HepG2 (cell line): Measurements from ENCODE around the gene ARFGAP3. TPM values are rescaled to one million over a fixed set of nuclear protein-coding genes. Genes with fewer than 3 reads are reported as not detected.

Source experiments
- AFF4 ChIP-seq: sonication (generic); formaldehyde crosslinking; IDR thresholded peaks from 2 replicates; pipeline ENCODE4 v1.4.0; 2020; ENCODE audit warnings: missing genetic modification reagents
- CBX5 ChIP-seq: sonication (generic); formaldehyde crosslinking; IDR thresholded peaks from 2 replicates; pipeline ENCODE4 v1.4.0; 2020; ENCODE audit warnings: missing genetic modification reagents, borderline replicate concordance
- GLI4 ChIP-seq: sonication (generic); formaldehyde crosslinking; IDR thresholded peaks from 2 replicates; pipeline ENCODE4 v1.5.1; 2020; ENCODE audit warnings: missing genetic modification reagents, mild to moderate bottlenecking, moderate library complexity, borderline replicate concordance
- IKZF1 ChIP-seq: fragments of 450-650 bp; IDR thresholded peaks from 2 replicates; pipeline ENCODE4 v1.7.1; 2016
- JUND ChIP-seq: sonication (generic); formaldehyde crosslinking; IDR thresholded peaks from 2 replicates; pipeline ENCODE4 v1.8.0; 2022; ENCODE audit warnings: mild to moderate bottlenecking, missing genetic modification reagents
- MEIS2 ChIP-seq: sonication (generic); formaldehyde crosslinking; IDR thresholded peaks from 2 replicates; pipeline ENCODE4 v1.9.0; 2021; ENCODE audit warnings: mild to moderate bottlenecking, missing genetic modification reagents
- NCOA2 ChIP-seq: sonication (generic); formaldehyde crosslinking; IDR thresholded peaks from 2 replicates; pipeline ENCODE4 v1.8.0; 2022; ENCODE audit warnings: inconsistent platforms
- POLR2AphosphoS5 ChIP-seq: IDR thresholded peaks from 2 replicates; pipeline ENCODE4 v1.6.1; 2012; ENCODE audit warnings: low read depth, low read length
- REXO4 ChIP-seq: sonication (generic); formaldehyde crosslinking; IDR thresholded peaks from 2 replicates; pipeline ENCODE4 v1.8.0; 2022; ENCODE audit warnings: missing genetic modification reagents, mild to moderate bottlenecking, borderline replicate concordance
- RFX3 ChIP-seq: IDR thresholded peaks from 2 replicates; pipeline ENCODE4 v1.6.1; 2016; ENCODE audit warnings: missing biosample characterization, missing genetic modification reagents
- SMAD9 ChIP-seq: sonication (generic); formaldehyde crosslinking; IDR thresholded peaks from 2 replicates; pipeline ENCODE4 v1.5.1; 2020; ENCODE audit warnings: mild to moderate bottlenecking, missing genetic modification reagents
- SOX13 ChIP-seq, 3 experiments: fragments of 450-650 bp in 1 of 3; sonication (generic) in 1 of 3; formaldehyde crosslinking in 1 of 3; IDR thresholded peaks in 2 of 3; conservative IDR thresholded peaks in 1 of 3; 2 replicates each; pipeline versions ENCODE4 v1.5.0 to v1.6.1; 2016 to 2020; ENCODE audit warnings: antibody characterized with exemption in 1 of 3, mild to moderate bottlenecking in 1 of 3, missing compliant biosample characterization in 1 of 3, missing genetic modification reagents in 1 of 3, moderate library complexity in 1 of 3
- TCF12 ChIP-seq, 2 experiments: fragments of 450-650 bp in 1 of 2; sonication (generic) in 1 of 2; formaldehyde crosslinking in 1 of 2; IDR thresholded peaks; 2 replicates each; pipeline versions ENCODE4 v1.6.1 to v1.8.0; 2017 to 2022; ENCODE audit warnings: antibody characterized with exemption in 1 of 2, mild to moderate bottlenecking in 1 of 2, missing genetic modification reagents in 1 of 2, moderate library complexity in 1 of 2
- YY1 ChIP-seq: IDR thresholded peaks from 2 replicates; pipeline ENCODE4 v1.6.1; 2011; ENCODE audit warnings: low read length, low read depth, moderate library complexity, mild to moderate bottlenecking; ENCODE audit not compliant: insufficient read depth, insufficient replicate concordance
- ZNF558 ChIP-seq: sonication (generic); formaldehyde crosslinking; IDR thresholded peaks from 2 replicates; pipeline ENCODE4 v1.9.0; 2022; ENCODE audit warnings: mild to moderate bottlenecking, missing genetic modification reagents, borderline replicate concordance
- ZNF570 ChIP-seq: sonication (generic); formaldehyde crosslinking; IDR thresholded peaks from 2 replicates; pipeline ENCODE4 v1.4.0; 2020; ENCODE audit warnings: mild to moderate bottlenecking, missing genetic modification reagents, borderline replicate concordance
- ZNF768 ChIP-seq: sonication (generic); formaldehyde crosslinking; IDR thresholded peaks from 2 replicates; pipeline ENCODE4 v1.4.0; 2020; ENCODE audit warnings: missing genetic modification reagents
- ZNF788 ChIP-seq: sonication (generic); formaldehyde crosslinking; IDR thresholded peaks from 2 replicates; pipeline ENCODE4 v1.5.0; 2020; ENCODE audit warnings: mild to moderate bottlenecking, missing genetic modification reagents, borderline replicate concordance
- polyA plus RNA-seq, 8 experiments: library from polyadenylated mRNA; depleted of rRNA in 3 of 8; stranded (reverse) in 7 of 8; unstranded in 1 of 8; fragments of >200 nt; fragmentation: Illumina TruSeq in 4 of 8; extraction: Trizol in 4 of 8; gene quantifications; 2 replicates each; pipeline versions ENCODE4 v1.2.1 to v1.2.3, GENCODE V29; 2011 to 2016; ENCODE audit warnings: low read depth in 4 of 8, missing spikeins in 1 of 8, mixed read lengths in 1 of 8; ENCODE audit not compliant: insufficient read depth in 1 of 8
- total RNA-seq, 5 experiments: library from RNA; depleted of rRNA; stranded (reverse); fragments of >200 nt; fragmentation: Illumina TruSeq; extraction: Trizol; gene quantifications; 2 replicates each; pipeline ENCODE4 v1.2.3, GENCODE V29; 2016; ENCODE audit warnings: low read depth in 1 of 5
- TF ChIP-seq, protein P1 (sequence below): sonication (generic); formaldehyde crosslinking; conservative IDR thresholded peaks from 2 replicates; pipeline ENCODE4 v1.8.1; 2023; ENCODE audit warnings: missing genetic modification reagents
- TF ChIP-seq, protein P2 (sequence below): sonication (generic); formaldehyde crosslinking; IDR thresholded peaks from 2 replicates; pipeline ENCODE4 v1.4.0; 2020; ENCODE audit warnings: missing genetic modification reagents

Gene ARFGAP3
- total and polyA plus RNA-seq, 2 of the 13 experiments (the other 11 are each of a cell fraction or from before 2014, with no cell fraction given) = 41.7 to 61.6 TPM

DNA sequence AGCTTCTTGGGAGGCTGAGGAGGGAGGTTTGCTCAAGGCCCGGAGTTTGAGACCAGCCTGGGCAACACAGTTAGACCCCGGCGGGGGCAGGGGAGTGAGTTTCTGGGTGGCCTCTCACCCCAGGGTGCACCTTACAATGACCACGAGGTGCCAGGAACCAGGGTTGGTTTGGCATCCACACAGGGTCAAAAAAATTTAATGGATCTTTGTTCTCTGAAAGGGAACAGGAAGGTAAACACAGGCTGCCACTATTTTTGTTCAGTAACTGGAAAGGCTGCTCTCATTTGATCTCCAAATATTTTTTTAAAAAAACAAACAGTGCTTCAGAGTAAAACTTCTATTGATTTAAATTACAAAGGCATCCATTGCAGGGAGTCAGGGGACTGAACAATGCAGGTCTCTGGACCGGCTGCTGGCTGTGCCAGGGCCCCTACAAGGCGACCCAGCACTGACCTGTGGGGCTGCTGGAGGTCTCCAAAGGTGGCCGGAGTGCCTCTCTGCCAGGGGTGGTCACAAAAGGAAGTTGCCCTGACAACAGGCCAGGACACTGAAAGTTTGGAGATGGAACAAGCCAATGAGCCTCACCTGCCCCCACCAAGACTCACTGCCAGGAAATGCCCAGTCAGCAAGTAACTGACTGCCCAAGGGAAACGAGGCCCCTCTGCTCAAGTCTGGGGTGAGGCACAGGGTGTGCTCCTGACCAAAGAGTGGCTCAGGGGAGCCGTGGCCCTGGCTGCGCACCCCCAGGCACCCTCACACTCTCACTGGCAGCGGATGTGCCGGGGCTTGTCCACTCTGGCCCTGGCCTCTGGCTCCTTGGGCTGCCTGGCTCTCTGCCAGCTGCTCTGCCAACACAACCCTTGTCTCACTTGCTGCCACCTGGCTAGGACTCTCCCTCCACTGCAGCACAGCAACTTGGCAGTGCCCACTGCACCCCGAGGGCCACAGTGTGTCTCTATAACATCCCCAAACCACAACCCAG is 51.8 kb downstream of the ARFGAP3 start (continued):
- TF ChIP-seq SOX13 (IDR thresholded peaks at IDR 0.05) (peak; percentile 91), SOX13 (CRISPR knock-in tag; conservative IDR thresholded peaks at IDR 0.05 in 1 of 2, IDR thresholded peaks at IDR 0.05 in 1 of 2) (peak in 1 of 2 experiments; percentile 97; a peak in 2 of 4 replicates), YY1 (peak; percentile 48), NCOA2 (peak; percentile 97), RFX3 (CRISPR knock-in tag) (peak; percentile 61), IKZF1 (no peak), MEIS2 (CRISPR knock-in tag) (peak; percentile 69; the same call in 1 of the 2 replicates), AFF4 (CRISPR knock-in tag) (no peak), POLR2AphosphoS5 (no peak), REXO4 (CRISPR knock-in tag) (no peak), ZNF558 (CRISPR knock-in tag) (no peak), ZNF768 (0 out of 2 replicates have a peak, but pooled peaks have one; percentile 34), GLI4 (CRISPR knock-in tag) (no peak), ZNF570 (CRISPR knock-in tag) (no peak), TCF12 (IDR thresholded peaks at IDR 0.05) (no peak), TCF12 (CRISPR knock-in tag; IDR thresholded peaks at IDR 0.05) (no peak), JUND (CRISPR knock-in tag) (no peak), SMAD9 (CRISPR knock-in tag) (no peak), CBX5 (CRISPR knock-in tag) (no peak), ZNF788 (CRISPR knock-in tag) (peak; percentile 27; the same call in 1 of the 2 replicates)
- TF ChIP-seq, protein P1, sequence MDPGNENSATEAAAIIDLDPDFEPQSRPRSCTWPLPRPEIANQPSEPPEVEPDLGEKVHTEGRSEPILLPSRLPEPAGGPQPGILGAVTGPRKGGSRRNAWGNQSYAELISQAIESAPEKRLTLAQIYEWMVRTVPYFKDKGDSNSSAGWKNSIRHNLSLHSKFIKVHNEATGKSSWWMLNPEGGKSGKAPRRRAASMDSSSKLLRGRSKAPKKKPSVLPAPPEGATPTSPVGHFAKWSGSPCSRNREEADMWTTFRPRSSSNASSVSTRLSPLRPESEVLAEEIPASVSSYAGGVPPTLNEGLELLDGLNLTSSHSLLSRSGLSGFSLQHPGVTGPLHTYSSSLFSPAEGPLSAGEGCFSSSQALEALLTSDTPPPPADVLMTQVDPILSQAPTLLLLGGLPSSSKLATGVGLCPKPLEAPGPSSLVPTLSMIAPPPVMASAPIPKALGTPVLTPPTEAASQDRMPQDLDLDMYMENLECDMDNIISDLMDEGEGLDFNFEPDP (CRISPR knock-in tag) = no peak
- TF ChIP-seq, protein P2, sequence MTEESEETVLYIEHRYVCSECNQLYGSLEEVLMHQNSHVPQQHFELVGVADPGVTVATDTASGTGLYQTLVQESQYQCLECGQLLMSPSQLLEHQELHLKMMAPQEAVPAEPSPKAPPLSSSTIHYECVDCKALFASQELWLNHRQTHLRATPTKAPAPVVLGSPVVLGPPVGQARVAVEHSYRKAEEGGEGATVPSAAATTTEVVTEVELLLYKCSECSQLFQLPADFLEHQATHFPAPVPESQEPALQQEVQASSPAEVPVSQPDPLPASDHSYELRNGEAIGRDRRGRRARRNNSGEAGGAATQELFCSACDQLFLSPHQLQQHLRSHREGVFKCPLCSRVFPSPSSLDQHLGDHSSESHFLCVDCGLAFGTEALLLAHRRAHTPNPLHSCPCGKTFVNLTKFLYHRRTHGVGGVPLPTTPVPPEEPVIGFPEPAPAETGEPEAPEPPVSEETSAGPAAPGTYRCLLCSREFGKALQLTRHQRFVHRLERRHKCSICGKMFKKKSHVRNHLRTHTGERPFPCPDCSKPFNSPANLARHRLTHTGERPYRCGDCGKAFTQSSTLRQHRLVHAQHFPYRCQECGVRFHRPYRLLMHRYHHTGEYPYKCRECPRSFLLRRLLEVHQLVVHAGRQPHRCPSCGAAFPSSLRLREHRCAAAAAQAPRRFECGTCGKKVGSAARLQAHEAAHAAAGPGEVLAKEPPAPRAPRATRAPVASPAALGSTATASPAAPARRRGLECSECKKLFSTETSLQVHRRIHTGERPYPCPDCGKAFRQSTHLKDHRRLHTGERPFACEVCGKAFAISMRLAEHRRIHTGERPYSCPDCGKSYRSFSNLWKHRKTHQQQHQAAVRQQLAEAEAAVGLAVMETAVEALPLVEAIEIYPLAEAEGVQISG = no peak; the same call in 1 of the 2 replicates
